WTC11 (cell line): ENCODE results near the gene MAGEC3.

Source experiments
- CREB1 ChIP-seq: sonication (generic); formaldehyde crosslinking; IDR thresholded peaks from 2 replicates; pipeline ENCODE4 v1.8.0; 2023; ENCODE audit warnings: mild to moderate bottlenecking, missing genetic modification reagents
- ESRRA ChIP-seq: sonication (generic); formaldehyde crosslinking; IDR thresholded peaks from 2 replicates; pipeline ENCODE4 v1.8.1; 2022; ENCODE audit warnings: mild to moderate bottlenecking, missing genetic modification reagents, borderline replicate concordance
- ETV6 ChIP-seq: sonication (generic); formaldehyde crosslinking; IDR thresholded peaks from 2 replicates; pipeline ENCODE4 v1.8.1; 2022; ENCODE audit warnings: mild to moderate bottlenecking, missing genetic modification reagents
- JAZF1 ChIP-seq: fragments of 250-450 bp; sonication (Bioruptor Pico); IDR thresholded peaks from 2 replicates; pipeline ENCODE4 v1.9.0; 2021; ENCODE audit warnings: moderate library complexity, mild to moderate bottlenecking, inconsistent platforms
- NFYB ChIP-seq: sonication (generic); formaldehyde crosslinking; conservative IDR thresholded peaks from 2 replicates; pipeline ENCODE4 v1.8.0; 2022; ENCODE audit warnings: low read depth, missing genetic modification reagents
- RELA ChIP-seq: sonication (generic); formaldehyde crosslinking; IDR thresholded peaks from 2 replicates; pipeline ENCODE4 v1.8.1; 2022; ENCODE audit warnings: missing genetic modification reagents, mild to moderate bottlenecking, borderline replicate concordance
- SP1 ChIP-seq: sonication (generic); formaldehyde crosslinking; conservative IDR thresholded peaks from 2 replicates; pipeline ENCODE4 v1.8.1; 2022; ENCODE audit warnings: missing genetic modification reagents
- TF ChIP-seq, protein P1 (sequence below): fragments of 200-600 bp; IDR thresholded peaks from 2 replicates; pipeline ENCODE4 v1.8.0; 2022; ENCODE audit warnings: antibody characterized with exemption
- TF ChIP-seq, protein P2 (sequence below): sonication (generic); formaldehyde crosslinking; IDR thresholded peaks from 2 replicates; pipeline ENCODE4 v1.8.0; 2023; ENCODE audit warnings: missing genetic modification reagents
- TF ChIP-seq, protein P3 (sequence below): sonication (generic); formaldehyde crosslinking; IDR thresholded peaks from 2 replicates; pipeline ENCODE4 v1.8.1; 2023; ENCODE audit warnings: mild to moderate bottlenecking, missing genetic modification reagents, borderline replicate concordance

- TF ChIP-seq RELA (CRISPR knock-in tag): no peak
- TF ChIP-seq, protein P1, sequence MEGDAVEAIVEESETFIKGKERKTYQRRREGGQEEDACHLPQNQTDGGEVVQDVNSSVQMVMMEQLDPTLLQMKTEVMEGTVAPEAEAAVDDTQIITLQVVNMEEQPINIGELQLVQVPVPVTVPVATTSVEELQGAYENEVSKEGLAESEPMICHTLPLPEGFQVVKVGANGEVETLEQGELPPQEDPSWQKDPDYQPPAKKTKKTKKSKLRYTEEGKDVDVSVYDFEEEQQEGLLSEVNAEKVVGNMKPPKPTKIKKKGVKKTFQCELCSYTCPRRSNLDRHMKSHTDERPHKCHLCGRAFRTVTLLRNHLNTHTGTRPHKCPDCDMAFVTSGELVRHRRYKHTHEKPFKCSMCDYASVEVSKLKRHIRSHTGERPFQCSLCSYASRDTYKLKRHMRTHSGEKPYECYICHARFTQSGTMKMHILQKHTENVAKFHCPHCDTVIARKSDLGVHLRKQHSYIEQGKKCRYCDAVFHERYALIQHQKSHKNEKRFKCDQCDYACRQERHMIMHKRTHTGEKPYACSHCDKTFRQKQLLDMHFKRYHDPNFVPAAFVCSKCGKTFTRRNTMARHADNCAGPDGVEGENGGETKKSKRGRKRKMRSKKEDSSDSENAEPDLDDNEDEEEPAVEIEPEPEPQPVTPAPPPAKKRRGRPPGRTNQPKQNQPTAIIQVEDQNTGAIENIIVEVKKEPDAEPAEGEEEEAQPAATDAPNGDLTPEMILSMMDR: no peak
- TF ChIP-seq SP1: no peak
- no peak for TF ChIP-seq JAZF1 (CRISPR knock-in tag)
- TF ChIP-seq CREB1 (CRISPR knock-in tag): no peak
- TF ChIP-seq ETV6 (CRISPR knock-in tag): no peak
- no peak for TF ChIP-seq ESRRA (CRISPR knock-in tag)
- TF ChIP-seq, protein P2, sequence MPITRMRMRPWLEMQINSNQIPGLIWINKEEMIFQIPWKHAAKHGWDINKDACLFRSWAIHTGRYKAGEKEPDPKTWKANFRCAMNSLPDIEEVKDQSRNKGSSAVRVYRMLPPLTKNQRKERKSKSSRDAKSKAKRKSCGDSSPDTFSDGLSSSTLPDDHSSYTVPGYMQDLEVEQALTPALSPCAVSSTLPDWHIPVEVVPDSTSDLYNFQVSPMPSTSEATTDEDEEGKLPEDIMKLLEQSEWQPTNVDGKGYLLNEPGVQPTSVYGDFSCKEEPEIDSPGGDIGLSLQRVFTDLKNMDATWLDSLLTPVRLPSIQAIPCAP (CRISPR knock-in tag): no peak
- no peak for TF ChIP-seq NFYB (CRISPR knock-in tag)
- TF ChIP-seq, protein P3, sequence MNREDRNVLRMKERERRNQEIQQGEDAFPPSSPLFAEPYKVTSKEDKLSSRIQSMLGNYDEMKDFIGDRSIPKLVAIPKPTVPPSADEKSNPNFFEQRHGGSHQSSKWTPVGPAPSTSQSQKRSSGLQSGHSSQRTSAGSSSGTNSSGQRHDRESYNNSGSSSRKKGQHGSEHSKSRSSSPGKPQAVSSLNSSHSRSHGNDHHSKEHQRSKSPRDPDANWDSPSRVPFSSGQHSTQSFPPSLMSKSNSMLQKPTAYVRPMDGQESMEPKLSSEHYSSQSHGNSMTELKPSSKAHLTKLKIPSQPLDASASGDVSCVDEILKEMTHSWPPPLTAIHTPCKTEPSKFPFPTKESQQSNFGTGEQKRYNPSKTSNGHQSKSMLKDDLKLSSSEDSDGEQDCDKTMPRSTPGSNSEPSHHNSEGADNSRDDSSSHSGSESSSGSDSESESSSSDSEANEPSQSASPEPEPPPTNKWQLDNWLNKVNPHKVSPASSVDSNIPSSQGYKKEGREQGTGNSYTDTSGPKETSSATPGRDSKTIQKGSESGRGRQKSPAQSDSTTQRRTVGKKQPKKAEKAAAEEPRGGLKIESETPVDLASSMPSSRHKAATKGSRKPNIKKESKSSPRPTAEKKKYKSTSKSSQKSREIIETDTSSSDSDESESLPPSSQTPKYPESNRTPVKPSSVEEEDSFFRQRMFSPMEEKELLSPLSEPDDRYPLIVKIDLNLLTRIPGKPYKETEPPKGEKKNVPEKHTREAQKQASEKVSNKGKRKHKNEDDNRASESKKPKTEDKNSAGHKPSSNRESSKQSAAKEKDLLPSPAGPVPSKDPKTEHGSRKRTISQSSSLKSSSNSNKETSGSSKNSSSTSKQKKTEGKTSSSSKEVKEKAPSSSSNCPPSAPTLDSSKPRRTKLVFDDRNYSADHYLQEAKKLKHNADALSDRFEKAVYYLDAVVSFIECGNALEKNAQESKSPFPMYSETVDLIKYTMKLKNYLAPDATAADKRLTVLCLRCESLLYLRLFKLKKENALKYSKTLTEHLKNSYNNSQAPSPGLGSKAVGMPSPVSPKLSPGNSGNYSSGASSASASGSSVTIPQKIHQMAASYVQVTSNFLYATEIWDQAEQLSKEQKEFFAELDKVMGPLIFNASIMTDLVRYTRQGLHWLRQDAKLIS (CRISPR knock-in tag): no peak
Measured at GRCh38 chrX:141857479-141857878, 19.4 kb downstream of the MAGEC3 start.
